M059J (cell line): ENCODE results near the gene KRTAP10-2. TPM values are rescaled to one million over a fixed set of nuclear protein-coding genes. Genes with fewer than 3 reads are reported as not detected.

Source experiments
- DNase-seq: peaks from one replicate; pipeline ENCODE4 v3.0.0-alpha.2; 2012; ENCODE audit warnings: low read depth
- total RNA-seq: library from RNA; depleted of rRNA; stranded (reverse); fragments of >200 nt; shearing (Covaris generic); gene quantifications from 2 replicates; pipeline ENCODE4 v1.2.3, GENCODE V29; 2014

Gene KRTAP10-2
- total RNA-seq, 1 experiment from 2014 or later, result not detected

- DNase-seq, result no peak
These were observed 11.2 kb downstream of the KRTAP10-2 start, which contains the start of gene KRTAP10-1 for GRCh38 chr21:44539991-44540666. KRTAP10-1 (minus strand) TSS chr21:44540195; CDS start chr21:44540150, 45 bp downstream.

GRCh38 chr21:44539046-44539445 lies 12.3 kb downstream of the KRTAP10-2 start:
- DNase-seq, result no peak

DNA sequence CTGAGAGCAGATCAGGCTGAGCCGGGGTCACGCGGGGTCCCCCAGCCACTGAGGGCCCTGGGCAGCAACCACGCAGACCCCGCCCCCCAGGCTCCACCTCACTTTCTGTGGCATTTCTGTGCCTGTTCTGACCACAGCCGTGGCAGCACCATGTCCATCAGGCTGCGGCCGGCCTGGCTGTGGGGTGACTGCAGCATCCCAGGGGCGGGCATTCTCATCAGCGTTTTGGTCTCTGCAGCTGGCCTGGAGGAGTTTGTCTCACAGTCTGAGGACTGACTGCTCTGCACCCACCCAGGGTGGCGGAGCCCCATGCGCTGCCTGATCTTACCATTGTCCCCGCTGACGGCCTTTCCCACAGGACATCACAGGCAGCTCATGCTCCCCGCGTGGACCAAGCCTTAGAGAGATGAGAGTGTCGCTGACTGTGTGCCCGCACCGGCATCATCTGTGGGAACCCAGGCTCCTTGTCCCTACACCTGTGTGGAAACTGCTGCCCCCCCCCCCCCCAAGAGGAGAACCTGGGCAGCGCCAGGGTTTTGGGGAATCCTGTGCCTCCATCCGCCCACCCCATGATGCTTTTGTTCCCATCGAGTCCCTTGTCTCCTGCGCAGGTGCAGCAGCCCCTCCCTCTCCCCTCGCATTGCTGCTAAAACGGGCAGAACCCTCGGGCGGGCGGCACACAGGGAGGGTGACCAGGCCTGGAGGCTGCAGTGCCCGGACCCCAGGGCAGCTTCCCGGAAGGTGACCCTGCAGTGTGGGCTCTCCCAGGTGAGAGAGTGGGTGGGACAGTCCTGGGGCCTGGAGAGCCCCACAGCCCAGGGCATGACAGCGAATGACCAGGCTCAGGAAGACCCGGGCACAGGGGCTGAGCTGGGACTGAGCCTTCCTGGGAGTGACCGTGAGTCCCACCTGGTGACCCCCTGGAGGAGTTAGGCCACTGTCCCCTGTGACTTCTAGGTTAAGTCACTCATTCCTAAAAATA lies 13.1 kb downstream of the KRTAP10-2 start:
- DNase-seq, result no peak

DNA sequence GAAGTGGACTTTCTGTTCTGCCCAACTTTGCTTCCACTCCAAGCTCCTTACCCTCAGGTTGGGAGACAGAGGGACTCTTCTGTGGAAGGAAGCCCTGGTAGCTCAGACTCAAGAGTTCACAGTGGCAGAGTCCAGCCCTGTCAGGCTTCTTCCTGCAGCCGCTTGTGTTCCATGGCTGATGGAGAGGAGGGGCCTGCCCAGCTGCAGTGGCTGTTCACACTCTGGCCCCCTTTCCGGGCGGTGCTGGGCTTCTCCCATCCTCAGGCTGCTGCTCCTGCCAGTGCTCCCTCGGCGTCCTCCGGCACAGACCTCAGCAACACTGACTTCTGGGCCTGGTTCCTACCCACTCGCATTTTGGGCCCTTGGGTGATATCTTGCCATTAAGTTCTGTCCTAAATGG lies 15.3 kb downstream of the KRTAP10-2 start:
- DNase-seq, result no peak

DNA sequence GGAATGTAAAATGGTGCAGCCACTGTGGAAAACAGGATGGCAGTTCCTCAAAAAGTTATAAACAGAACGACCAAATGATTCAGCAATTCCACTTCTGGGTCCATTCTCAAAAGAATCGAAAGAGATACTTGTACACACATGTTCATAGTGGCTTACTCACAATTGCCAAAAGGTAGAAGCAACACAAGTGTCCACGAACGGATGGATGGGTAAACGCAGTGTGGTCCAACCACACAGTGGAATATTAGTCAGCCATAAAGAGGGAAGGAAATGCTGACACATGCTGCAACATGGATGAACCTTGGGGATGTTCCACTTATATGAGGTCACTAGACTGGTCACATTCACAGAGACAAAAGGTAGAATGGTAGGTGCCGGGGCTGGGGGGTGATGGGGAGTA lies 16.6 kb downstream of the KRTAP10-2 start:
- DNase-seq, result no peak

GRCh38 chr21:44533891-44534627 lies 17.2 kb downstream of the KRTAP10-2 start:
- DNase-seq, result no peak

GRCh38 chr21:44533121-44533890 lies 18.0 kb downstream of the KRTAP10-2 start:
- DNase-seq, result no peak

- DNase-seq, result no peak
These were observed 18.6 kb downstream of the KRTAP10-2 start for GRCh38 chr21:44532712-44533111.

- DNase-seq, result no peak
These were observed 19.4 kb downstream of the KRTAP10-2 start for GRCh38 chr21:44531606-44532564.

- no peak for DNase-seq
These were observed 20.3 kb downstream of the KRTAP10-2 start for GRCh38 chr21:44530903-44531605.

GRCh38 chr21:44530221-44530902 lies 20.9 kb downstream of the KRTAP10-2 start:
- DNase-seq, result no peak

DNA sequence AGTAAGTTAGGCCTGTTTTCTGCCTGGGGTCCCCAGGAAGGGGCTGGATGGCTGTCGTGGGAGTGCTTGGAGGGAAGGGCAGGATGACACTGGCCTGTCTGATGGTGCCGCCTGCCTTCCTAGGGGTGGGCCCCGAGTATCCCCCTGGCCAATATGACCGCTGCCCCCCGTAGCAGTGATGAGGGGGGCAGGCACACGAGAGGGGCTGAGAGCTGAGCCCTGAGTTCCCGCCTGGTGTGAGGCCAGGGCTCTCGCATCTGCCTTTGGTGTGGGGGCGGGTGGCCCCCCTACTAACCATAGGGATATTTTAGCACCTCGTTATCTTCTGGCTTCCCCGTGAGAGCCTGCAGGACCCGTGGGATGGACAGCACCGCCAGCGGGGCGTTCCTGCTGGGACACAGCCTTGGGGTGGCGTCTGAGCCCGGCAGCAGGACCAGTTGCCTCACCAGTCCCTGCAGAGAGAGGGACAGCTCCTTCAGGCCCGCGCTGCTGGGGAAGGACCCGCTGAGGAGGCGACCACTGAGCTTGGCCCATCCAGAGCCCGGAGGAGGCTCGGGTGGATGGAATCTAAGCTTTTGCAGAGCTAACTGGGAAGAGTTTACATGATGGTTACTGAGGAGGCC lies 21.7 kb downstream of the KRTAP10-2 start:
- no peak for DNase-seq

DNA sequence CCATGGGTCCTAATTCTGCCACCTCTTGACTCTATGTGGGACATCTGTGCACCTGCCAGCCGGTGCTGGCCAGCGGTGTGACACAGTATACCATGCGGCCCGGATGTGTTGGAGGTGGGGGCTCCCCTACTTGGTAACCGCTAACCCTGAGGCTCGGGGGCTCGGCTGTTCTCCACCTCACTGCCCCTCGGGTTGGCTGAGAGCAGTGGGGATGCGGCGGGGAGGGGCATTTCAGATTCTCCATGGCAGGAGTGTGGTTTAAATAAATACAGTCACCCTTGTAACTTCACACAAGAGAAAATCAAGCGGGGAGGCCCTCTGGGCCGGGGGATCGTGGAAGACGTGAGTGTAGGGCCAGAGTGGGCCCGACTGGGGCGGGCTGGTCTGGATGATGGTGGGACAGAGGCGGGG lies 22.3 kb downstream of the KRTAP10-2 start:
- DNase-seq, result no peak

GRCh38 chr21:44528634-44528995 lies 22.7 kb downstream of the KRTAP10-2 start:
- no peak for DNase-seq

DNA sequence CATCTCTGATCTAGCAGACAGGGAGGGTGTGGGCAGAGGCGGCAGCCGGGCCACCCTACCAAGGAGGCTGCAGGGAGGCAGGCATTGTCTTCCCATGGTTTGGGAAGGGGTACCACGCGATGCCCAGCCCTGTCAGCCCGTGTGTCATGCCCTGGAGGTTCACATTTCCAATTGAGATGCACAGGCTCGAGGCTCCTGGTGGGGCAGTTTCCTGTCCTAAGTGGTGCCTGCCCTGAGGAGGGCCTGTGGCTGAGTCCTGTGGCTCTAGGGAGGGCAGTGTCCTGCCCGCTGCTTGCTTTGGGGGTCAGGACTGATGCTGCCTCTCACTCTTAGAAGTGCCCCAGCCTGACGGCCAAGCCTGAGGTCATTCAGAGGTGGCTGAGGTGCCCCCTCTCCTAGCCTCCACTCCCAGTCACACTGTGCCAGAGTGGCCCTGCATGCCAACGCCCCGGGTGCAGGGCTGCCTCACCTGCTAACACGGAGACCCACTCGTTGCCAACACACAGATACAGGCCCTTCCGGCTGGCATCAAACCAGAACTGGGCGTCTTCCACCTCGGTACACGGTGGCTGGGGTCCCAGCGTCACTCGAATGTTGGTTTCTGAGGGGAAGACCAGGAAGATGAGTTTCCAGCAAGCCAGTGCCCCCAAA lies 23.2 kb downstream of the KRTAP10-2 start:
- DNase-seq, result no peak

DNA sequence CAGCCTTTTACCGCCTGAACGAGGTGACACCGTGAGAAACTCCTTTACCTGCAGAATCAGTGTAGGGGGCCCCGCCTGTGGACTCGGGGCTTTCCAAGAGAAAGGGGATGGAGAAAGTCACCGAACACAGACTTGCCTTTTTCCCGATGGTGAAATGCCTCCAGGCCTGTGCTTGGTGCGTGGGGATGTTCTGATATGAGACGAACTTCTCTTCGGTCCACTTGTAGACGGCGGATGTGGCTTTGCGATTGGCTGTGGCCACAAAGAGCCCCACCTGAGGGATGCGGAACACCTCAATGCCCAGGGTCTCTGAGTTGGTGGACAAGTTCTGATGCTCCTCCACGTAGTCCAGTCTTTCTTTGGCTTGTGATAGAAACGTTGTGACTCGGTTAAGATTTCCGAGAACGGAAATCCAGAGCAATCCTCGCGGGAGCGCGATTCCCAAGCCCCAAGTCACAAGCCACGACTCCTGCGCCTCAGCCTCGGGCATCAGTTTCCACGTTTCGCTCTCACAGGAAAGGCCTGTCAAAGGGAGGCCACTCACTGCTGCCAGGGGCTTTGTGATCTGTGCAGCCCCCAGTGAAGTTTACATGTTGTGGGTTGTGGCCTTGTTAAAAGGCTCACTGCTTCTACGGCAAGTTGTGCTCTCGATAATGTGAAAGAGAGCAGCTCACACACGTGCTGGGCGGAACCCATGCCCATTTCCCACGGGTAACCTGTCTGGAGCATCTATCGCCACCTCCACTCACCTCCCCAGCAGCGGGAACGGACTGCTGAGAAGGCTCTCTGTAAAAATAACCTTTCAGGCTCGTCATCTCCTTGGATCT lies 23.9 kb downstream of the KRTAP10-2 start:
- no peak for DNase-seq
